GM18909 (cell line): ENCODE results near the gene PRKD1.
A peak's percentile ranks its signal among the peaks of the same experiment; 100 is the strongest.
"Not testable (repeated sequence)": the region's sequence is repeated elsewhere in the genome, so short reads cannot be mapped to it uniquely, and the experiment has no call there.

Experiments used
- ATAC-seq: cut with Tn5 transposase; IDR thresholded peaks from one replicate; pipeline ENCODE4 v1.9.1; 2021; ENCODE audit warnings: mild to moderate bottlenecking; ENCODE audit not compliant: unreplicated experiment, poor library complexity

PRKD1 gene

DNA sequence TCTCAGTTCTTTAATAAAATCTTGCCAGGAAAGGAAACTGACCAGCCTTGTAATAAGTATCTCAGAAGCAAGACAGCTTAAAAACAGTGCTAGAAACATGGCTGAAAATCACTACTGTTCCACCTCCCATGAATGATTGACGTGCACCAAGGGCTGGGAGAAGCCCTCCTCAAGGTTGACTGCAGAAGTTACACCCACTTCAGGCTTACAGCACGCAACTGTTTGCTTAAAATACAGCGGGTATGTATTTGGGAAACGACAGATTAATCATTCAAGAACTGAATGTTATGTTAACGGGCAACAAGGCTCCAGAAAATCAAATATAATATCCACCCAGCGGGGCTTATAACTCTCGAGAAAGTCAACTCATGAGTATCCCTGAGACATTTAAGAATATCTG lies 22.1 kb downstream of the PRKD1 start:
- no peak for ATAC-seq

DNA sequence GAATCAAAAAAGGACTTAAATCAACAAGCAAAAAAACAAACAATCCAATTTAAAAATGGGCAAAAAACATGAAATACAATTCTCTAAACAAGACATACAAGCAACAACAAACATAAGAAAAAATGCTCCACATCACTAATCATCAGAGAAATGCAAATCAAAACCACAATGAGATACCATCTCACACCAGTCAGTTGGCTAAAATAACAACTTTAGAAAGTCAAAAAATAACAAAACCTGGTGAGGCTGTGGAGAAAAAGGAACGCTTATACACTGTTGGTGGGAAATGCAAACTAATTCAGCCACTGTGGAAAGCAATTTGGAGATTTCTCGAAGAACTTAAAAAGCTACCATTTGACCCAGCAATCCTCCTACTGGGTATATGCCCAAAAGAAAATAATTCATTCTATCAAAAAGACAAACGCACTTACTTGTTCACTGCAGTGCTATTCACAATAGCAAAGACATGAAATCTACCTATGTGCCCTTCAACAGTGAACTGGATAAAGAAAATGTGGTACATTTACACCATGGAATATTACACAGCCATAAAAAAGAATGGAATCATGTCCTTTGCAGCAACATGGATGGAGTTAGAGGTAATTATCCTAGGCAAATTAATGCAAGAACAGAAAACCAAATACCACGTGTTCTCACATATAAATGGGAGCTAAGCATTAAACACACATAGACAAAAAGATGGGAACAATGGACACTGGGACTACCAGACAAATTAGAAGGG lies 26.9 kb downstream of the PRKD1 start:
- ATAC-seq = no peak

DNA sequence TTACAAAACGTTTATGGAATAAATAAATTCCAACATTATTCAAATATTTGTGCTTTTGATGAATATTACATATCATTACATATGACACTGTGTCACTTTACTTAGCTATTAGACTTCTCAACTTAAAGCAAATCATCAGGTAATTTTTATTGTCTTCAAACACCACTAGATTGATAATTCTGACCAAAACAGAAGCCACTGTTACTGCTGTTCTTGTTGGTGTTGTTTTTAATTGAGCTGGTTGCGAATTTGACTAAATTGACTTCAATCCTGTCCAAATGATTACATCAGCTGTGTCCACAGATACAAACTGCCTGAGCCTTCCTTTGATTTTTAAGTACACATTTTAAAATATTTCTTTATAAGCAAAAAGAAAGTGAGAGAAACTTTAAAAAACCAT lies 29.2 kb downstream of the PRKD1 start:
- ATAC-seq = no peak

DNA sequence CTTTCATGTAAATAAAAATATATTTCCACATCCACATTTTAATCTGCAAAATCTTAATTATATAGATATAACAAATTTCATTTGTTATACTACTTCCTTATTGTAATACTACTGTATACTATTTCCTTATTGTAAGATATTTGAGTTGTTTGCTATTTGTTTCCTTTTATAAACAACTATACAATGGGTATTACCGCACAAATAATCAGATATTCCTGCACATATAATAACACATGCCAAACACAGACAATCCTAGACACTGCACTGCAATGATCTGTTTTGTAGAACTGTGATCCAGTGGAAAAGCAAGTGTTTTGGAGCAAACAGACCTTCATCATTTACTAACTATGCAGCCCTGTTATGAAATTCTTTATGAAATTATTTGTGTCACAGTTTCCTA lies 30.5 kb downstream of the PRKD1 start:
- ATAC-seq = no peak

DNA sequence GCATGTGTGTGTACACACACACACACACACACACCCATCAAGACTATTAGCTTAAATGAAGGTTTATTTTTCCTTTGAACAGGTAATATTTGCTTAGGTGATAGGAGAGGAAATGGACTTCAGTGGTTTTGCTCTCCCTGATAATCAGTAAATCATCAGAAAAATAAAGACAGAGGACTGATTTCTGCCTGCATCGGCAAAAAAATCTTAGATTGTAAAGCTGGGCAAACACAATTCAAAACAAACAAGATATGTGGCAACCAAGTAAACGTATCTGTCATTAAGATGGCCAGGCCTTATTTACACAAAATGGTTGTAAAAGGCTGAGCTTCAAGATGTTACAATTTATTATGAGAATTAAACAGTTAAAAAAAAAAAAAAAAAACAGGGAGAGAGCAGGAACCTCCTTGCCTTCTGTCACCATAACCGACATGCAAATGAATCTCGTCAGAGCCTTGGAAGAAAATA lies 31.3 kb downstream of the PRKD1 start:
- no peak for ATAC-seq

DNA sequence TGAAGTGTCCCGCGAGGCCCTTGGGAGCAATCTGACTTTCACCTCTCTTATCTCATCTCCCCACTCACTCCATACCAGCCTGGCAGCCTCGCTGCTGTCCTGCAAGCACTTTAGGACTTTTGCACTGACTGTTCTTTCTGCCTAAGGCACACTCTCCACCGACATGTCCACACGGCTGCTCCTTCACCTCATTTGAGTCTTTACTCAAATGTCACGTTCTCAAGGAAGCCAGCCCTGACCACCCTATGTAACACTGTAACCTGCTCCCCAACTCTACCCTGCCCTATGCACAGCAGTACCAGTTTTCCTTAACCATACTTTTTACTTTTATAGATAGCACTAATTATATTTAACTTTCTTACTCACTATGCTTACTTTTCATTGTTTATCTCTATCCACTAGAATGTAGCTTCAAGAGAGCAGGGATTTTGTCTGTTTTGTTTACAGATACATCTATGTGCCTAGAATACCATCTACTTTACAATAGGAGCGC lies 32.0 kb downstream of the PRKD1 start:
- no peak for ATAC-seq

DNA sequence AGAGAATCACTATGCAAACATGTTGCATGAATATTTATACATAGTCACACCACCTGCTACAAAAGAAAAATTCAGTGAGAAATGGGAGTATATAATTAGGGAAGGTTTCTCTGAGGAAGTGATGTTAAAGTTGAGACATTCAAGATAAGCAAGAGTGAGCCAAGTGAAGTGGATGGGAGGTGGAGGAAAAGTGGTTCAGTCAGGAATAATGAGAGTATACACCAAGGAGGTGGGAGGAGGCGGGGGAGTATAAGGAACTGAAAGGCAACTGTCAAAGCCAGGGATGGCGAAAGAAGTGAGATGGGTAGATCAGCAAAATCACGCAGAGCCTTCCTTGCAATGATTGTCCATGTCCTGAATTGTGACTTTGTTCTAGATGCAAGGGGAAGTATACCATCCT lies 33.7 kb downstream of the PRKD1 start:
- no peak for ATAC-seq

DNA sequence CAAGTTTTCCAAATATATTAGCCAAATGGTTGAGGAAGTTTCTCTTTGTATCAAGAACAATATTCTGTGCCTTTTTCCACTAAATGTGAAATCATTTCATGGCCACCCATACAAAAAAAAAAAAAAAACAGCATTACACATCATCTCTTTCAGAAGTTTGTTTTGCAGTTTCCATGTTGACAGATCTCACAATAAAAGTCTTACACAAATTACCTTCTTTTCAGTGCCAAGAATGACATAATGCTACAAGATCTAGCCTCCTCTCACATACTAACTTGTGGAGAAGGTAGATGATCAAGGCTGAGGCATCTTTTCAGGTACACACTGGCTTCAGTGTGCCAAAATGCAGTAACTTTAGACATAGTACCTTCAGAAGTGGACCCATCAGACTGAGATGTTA lies 35.3 kb downstream of the PRKD1 start:
- ATAC-seq = no peak

DNA sequence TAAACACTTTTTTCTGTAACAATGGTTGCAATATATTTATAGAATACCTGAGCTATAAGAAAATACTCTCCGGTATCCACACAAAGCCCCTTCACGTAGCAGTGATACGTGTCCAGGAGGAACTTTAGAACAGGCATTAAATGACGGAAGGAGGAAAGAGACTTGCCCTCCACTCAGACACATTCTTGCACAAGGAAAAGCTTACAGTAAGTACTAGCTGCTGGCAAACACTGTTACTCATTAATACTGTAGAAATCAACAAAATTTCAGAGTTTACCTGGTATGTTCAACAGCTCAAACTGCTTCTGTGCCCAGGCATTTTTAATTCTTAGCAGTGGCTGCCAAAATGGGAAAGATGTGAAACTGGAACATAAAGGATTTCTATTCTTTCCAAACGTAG lies 41.7 kb downstream of the PRKD1 start:
- ATAC-seq = no peak

DNA sequence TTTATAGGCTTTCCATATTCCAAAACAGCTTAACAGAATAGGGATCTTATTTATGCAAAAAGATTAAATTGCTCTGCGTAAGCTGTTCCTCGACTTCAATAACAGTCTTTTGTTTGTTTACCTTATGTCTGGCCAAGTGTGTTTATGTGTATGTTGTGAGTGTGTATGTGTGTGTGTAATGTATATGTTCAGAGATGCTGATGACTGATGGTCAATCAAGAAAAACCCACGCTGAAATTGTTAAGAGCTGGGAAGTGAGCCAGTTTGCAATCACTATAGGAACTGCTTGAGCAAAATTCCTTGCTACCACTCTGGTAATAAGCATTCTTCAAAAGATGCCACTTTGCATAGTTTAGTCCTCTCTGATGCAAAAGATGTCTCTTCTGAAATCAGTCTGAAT lies 59.6 kb downstream of the PRKD1 start:
- no peak for ATAC-seq

DNA sequence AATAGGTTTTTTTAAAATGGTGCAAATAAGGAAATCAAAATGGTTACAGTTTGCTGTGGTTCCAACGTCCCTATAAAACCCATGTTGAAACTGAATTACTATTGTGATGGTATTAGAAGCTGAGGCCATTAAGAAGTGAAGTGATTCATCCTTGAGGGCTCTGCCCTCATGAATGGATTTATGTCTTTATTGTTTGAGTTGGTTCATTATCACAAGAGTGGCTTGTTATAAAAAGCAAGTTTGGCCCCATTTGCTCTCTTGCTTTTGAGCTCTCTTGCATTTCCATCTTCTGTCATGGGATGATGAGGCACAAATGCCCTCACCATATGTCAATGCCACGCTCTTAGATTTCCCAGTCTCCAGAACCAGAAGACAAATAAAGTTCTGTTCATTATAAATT lies 62.3 kb downstream of the PRKD1 start:
- ATAC-seq = no peak

DNA sequence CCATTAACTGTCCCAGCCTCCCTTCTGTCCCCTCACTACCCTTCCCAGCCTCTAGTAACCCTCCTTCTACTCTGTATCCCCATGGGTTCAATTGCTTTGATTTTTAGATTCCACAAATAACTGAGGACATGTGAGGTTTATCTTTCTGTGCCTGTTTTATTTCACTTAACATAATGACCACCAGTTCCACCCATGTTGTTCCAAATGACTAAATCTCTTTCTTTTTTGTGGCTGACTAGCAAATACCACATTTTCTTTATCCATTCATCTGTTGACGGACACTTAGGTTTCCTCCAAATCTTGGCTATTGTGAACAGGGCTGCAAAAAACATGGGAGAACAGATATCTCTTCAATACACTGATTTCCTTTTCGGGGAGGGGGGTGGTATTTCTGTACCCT lies 65.7 kb downstream of the PRKD1 start:
- no peak for ATAC-seq

DNA sequence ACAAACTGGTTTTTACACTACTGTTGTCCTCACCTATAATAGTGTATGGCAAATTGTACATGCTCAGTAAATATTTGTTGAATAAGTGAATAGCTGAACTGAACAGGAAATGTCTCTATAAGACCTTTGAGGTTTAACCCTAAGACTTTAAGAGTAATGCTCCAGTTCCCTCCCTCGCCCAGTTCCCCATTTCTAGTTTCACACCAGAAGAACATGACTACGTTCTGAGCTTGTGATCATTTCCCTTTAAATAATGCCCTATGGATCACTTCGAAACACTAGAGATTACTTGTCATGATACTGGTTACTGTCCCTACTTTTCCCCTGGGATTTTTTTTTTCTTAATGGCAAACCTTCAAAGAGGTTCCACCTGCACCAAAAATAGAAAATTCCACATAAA lies 69.3 kb downstream of the PRKD1 start:
- peak; percentile 97 for ATAC-seq

DNA sequence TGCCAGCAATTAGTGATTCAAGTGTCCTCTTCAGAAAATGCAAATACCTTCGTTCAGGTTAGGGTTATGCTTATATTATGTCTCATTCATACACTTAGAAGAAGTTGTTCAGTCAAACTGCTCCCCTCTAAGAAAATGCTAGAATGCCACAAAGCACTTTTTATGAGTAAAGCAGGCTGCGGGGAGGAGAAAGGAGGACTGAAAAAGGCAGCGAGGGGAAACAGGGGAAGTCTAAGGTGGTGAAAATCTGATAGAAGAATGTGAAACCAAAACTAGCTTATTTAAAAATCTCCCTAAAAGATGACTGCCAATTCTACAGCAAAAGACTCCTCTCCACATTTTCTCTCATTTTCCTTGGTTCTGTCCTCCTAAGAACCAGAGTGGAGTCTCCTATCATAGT lies 70.1 kb downstream of the PRKD1 start:
- ATAC-seq = peak; percentile 73

DNA sequence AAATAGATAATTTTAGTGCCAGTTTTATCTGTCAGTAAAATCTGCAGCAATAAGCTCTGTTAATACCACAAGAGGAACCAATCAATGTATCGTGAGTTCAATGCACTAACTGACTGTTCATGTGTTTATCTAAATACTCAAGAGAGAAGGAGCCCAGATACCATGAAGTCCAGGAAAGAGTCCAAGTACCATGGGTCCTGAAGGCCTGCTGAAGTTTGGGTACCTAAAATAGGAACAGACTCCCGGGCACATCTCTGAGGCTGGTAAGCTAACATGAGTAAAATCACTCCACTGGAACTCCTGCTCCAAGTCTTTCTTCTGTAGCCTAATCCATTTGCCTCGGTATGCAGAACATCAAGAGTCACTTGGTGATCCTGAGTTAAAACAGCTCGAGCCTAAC lies 71.1 kb downstream of the PRKD1 start:
- ATAC-seq = no peak

DNA sequence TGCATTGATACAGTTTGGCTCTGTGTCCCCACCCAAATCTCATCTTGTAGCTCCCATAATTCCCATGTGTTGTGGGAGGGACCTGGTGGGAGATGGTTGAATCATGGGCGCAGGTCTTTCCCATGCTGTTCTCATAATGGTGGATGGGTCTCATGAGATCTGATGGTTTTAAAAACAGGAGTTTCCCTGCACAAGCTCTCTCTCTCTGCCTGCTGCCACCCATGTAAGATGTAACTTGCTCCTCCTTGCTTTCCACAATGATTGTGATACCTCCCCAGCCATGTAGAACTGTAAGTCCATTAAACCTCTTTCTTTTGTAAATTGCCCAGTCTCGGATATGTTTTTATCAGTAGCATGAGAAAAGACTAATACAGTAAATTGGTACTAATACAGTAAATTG lies 74.0 kb downstream of the PRKD1 start:
- not testable (repeated sequence) for ATAC-seq

DNA sequence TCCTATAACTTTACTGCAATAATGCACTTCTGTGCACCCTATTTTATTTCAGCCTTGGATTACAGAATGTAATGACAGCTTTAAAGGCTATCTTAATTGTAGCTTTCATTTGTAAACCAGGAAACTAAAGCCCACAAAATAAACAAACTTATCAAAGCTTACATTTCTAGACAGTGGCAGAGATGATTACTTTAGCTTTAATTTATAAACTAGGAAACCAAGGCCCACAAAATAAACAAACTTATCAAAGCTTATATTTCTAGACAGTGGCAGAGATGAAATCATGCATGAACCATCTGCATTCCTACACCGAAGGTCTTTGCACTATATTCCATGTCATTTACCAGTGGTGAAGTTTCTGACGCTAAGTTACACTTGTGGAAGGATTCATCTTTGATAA lies 74.4 kb downstream of the PRKD1 start:
- no peak for ATAC-seq

DNA sequence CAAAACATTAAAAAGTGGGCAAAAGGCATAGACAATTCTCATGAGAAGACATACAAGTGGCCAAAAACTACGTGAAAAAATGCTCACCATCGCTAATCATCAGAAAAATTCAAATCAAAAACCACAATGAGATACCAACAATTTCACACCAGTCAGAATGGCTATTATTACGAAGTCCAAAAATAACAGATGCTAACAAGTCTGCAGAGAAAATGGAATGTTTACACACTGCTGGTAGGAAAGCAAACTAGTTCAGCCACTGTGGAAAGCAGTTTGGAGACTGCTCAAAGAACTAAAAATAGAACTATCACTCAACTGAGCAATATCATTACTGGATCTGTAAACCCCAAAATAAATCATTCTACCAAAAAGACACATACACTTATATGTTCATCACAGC lies 76.2 kb downstream of the PRKD1 start:
- ATAC-seq = no peak

DNA sequence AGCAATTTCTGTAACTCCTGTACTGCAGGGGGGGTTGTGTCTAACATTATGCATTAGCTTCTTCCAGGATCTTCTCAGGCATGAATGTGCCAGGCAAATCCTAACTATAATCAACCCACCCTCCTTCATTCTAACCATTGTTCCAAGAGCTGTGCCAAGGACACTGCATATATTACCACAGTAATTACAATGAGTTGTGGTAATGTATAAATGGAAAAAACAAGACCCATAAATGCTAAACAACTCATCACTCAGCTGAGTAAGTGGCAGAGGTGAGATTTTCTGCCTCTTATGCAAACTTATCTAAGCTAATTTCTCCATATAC lies 80.6 kb downstream of the PRKD1 start:
- ATAC-seq = peak; percentile 25

DNA sequence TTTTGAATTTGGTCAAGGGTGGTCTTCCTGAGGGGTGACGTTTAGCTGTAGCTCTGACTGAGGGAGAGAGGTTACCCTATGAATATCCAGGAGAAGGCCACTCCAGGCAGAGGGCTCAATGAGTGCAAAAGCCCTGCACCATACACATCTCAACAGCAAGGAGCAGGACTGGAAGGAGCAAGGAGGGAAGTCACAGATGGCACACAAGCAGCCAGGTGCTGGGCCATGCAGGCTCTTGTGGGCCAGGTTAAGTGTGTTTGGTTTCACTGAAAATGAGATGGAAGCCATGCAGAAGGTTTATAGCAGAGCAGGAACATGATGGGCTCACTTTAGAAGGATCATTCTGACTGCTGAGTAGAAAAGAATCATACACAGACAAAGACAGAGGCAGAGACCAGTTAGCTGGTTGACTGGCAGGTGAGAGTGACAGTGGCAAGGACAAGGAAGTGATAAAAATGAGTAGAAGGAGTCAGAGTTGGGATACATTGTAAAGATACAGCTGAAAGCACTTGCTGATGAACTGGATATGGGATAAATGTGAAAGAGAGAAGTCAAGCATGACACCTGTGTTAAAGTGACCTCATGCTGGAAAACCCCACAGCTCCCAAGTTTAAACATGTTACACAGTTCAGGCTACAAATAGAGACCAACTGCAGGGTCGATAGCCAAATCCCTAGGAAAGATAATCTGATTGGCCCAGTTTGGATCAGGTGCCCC lies 81.2 kb downstream of the PRKD1 start:
- ATAC-seq = peak; percentile 66

DNA sequence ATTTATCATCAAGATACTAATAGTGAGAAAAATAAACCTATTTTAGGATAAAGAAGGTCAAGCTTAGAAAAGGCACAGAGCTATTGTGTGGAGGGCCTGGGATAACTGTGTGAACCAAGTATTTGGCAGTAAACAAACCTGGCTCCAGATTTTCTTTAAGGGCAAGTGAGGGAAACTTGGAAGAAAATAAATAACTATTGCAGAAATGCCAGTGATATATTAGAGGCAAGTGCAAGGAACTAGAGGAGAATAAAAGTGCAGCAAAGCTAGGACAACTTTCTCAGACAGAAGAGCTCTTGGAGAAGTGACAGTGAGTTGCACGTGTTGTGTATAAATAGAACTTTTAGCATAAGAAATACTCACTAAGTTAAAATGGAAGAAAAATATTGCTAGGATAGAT lies 83.7 kb downstream of the PRKD1 start:
- ATAC-seq = no peak

DNA sequence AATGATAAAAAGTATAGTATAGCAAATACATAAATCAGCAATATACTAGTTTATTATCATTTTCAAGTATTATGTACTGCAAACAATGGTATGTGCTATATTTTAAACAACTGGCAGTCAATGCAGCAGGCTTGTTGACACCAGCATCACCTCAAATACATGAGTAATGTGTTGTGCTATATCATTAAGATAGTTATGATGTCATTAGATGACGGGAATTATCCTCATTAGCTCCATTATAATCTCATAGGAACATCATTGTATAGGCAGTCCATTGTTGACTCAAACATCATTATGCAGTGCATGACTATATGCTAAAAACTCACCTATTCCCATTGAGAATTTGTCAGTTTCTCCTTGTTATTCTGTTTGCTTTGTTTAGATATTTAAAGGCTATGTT lies 85.4 kb downstream of the PRKD1 start:
- no peak for ATAC-seq
